ENCODE measurements around the gene HGD. TPM values are rescaled to one million over a fixed set of nuclear protein-coding genes. Genes with fewer than 3 reads are reported as not detected.
A peak's percentile ranks its signal among the peaks of the same experiment; 100 is the strongest.
"Not testable (repeated sequence)": the region's sequence is repeated elsewhere in the genome, so short reads cannot be mapped to it uniquely, and the experiment has no call there.

HGD gene
- under 1 TPM in 1 of 4 donors, not detected in 3; 0.71 TPM for total RNA-seq
- 10 to 100 TPM; 32.4 to 54.1 (median 39.0) TPM for polyA plus RNA-seq

GRCh38 chr3:120682095-120682681, at the start of gene HGD:
Gene HGD (minus strand): TSS chr3:120682239. CDS start chr3:120682111, 128 bp downstream.
- Histone ChIP-seq H3K4me1 (peaks cover 0 to 15% (median 10%) of the 10 kb centered on the region in 4 donors), H3K36me3 (no peaks in the 10 kb centered on the region), H3K27me3 (no peaks in the 10 kb centered on the region), H3K9me3 (no peaks in the 10 kb centered on the region), H3K27ac (peak within 1 kb of the TSS in 1 of 4 donors; percentile 17), H3K4me3 (no peak within 1 kb of the TSS)
- no peak for DNase-seq
- intact Hi-C loops (cut with DNase I) = no loop called here
- 23 to 71% methylated on average over 5 of the region's 5 CpGs for WGBS, 2 donors
- TF ChIP-seq POLR2A (IDR thresholded peaks at IDR 0.05) (peak in 1 of 2 donors; percentile 37), POLR2AphosphoS5 (IDR thresholded peaks at IDR 0.05) (no peak)

- intact Hi-C loops (cut with DNase I) = no loop called here
- WGBS, 2 donors = 93 to 96% methylated on average over 4 of the region's 4 CpGs
- TF ChIP-seq POLR2A (IDR thresholded peaks at IDR 0.05) (no peak), POLR2AphosphoS5 (IDR thresholded peaks at IDR 0.05) (no peak), EP300 (IDR thresholded peaks at IDR 0.05) (no peak), CTCF (IDR thresholded peaks at IDR 0.05) (no peak)
- H3K27ac ChIP-seq = no peak overlapping the region
- no peaks in the 10 kb centered on the region for H3K9me3 ChIP-seq
- H3K27me3 ChIP-seq = no peaks in the 10 kb centered on the region
- H3K4me1 ChIP-seq = no peaks in the 10 kb centered on the region
- H3K4me3 ChIP-seq = no peak overlapping the region
- H3K36me3 ChIP-seq = peaks cover 0 to 5% (median 0%) of the 10 kb centered on the region in 4 donors
- DNase-seq = no peak
Measured at GRCh38 chr3:120730576-120731542, 48.8 kb upstream of the HGD start.

- Histone ChIP-seq H3K27me3 (no peaks in the 10 kb centered on the region), H3K4me3 (no peak overlapping the region), H3K4me1 (no peaks in the 10 kb centered on the region), H3K9me3 (no peaks in the 10 kb centered on the region), H3K36me3 (peaks cover 0 to 5% (median 0%) of the 10 kb centered on the region in 4 donors), H3K27ac (no peak overlapping the region)
- TF ChIP-seq POLR2A (IDR thresholded peaks at IDR 0.05) (no peak), POLR2AphosphoS5 (IDR thresholded peaks at IDR 0.05) (no peak), CTCF (IDR thresholded peaks at IDR 0.05) (no peak), EP300 (IDR thresholded peaks at IDR 0.05) (no peak)
- 95 to 100% methylated on average over 1 of the region's 1 CpG for WGBS, 2 donors
- intact Hi-C loops (cut with DNase I) = no loop called here
- DNase-seq = no peak
Measured at GRCh38 chr3:120726791-120727190, 44.8 kb upstream of the HGD start.

GRCh38 chr3:120719167-120719834, 37.3 kb upstream of the HGD start:
- H3K27me3 ChIP-seq; H3K9me3 ChIP-seq; H3K36me3 ChIP-seq; H3K4me1 ChIP-seq; intact Hi-C loops (cut with DNase I); DNase-seq: not testable (repeated sequence)
- 53 to 63% methylated on average over 20 of the region's 20 CpGs for WGBS, 2 donors
- Histone ChIP-seq H3K27ac (peak overlapping the region in 1 of 4 donors; percentile 34), H3K4me3 (peak overlapping the region in 3 of 4 donors; percentile 16 to 39 (median 19))

GRCh38 chr3:120713262-120713661, 31.2 kb upstream of the HGD start:
- Histone ChIP-seq H3K36me3 (peaks cover 0 to 14% (median 0%) of the 10 kb centered on the region in 4 donors), H3K27me3 (no peaks in the 10 kb centered on the region), H3K4me3 (no peak overlapping the region), H3K27ac (no peak overlapping the region), H3K4me1 (no peaks in the 10 kb centered on the region), H3K9me3 (no peaks in the 10 kb centered on the region)
- DNase-seq = no peak
- no peak for TF ChIP-seq POLR2A (IDR thresholded peaks at IDR 0.05)
- intact Hi-C loops (cut with DNase I) = no loop called here

GRCh38 chr3:120710369-120710768, 28.3 kb upstream of the HGD start:
- intact Hi-C loops (cut with DNase I) = no loop called here
- Histone ChIP-seq H3K27me3 (no peaks in the 10 kb centered on the region), H3K4me1 (no peaks in the 10 kb centered on the region), H3K27ac (no peak overlapping the region), H3K9me3 (no peaks in the 10 kb centered on the region), H3K36me3 (peaks cover 0 to 21% (median 0%) of the 10 kb centered on the region in 4 donors), H3K4me3 (no peak overlapping the region)
- WGBS, 2 donors = 92 to 96% methylated on average over 1 of the region's 1 CpG
- no peak for DNase-seq
- TF ChIP-seq CTCF (IDR thresholded peaks at IDR 0.05) (no peak), POLR2AphosphoS5 (IDR thresholded peaks at IDR 0.05) (no peak), EP300 (IDR thresholded peaks at IDR 0.05) (no peak), POLR2A (IDR thresholded peaks at IDR 0.05) (no peak)
